HepG2 (cell line): ENCODE measurements around the gene CERS6. TPM values are rescaled to one million over a fixed set of nuclear protein-coding genes. Genes with fewer than 3 reads are reported as not detected.

Source experiments
- ATAC-seq: fragments of 200-7000 bp; cut with Tn5 transposase; 3 replicates; pipeline ENCODE4 v1.9.1; 2020; ENCODE audit warnings: mild to moderate bottlenecking, moderate library complexity
- BruUV-seq: library from RNA; stranded (reverse); fragments of 400-500 nt; replicated peaks from 2 replicates; lab custom pipeline; 2021; lab: Mats Ljungman, UMichigan
- CTCF ChIA-PET: fragments of 300-600 bp; formaldehyde crosslinking; extraction: SDS; loops from one replicate; lab custom pipeline; 2021; ENCODE audit warnings: low total read pairs, inconsistent platforms, low intra/inter-chr PET ratio; lab: Yijun Ruan, JAX
- POLR2A ChIA-PET: fragments of 350-600 bp; sonication (Branson Sonifier 250); formaldehyde crosslinking; loops from one replicate; lab custom pipeline; 2020; ENCODE audit warnings: antibody characterized with exemption, inconsistent platforms; lab: Yijun Ruan, JAX
- DNase-seq: peaks from one replicate; pipeline ENCODE4 v3.0.0-alpha.2; 2015; ENCODE audit warnings: low spot score
- FAIRE-seq: peaks from 3 replicates; lab custom pipeline; 2011; peaks lifted over from hg19 to GRCh38; lab: Jason Lieb, UNC
- H2AFZ ChIP-seq: one replicate; pipeline ENCODE4 v1.6.1; 2011; ENCODE audit warnings: low read length, inconsistent platforms
- H3K27ac ChIP-seq: fragments of 300-600 bp; 3 replicates; pipeline ENCODE4 v1.8.0; 2011; ENCODE audit warnings: mixed run types, mild to moderate bottlenecking, mixed read lengths, low read length, inconsistent platforms; ENCODE audit not compliant: insufficient read depth; ENCODE audit errors: extremely low read length
- H3K27me3 ChIP-seq, 2 experiments: fragments of 200-600 bp in 1 of 2; 2 replicates in 1 of 2; 3 replicates in 1 of 2; pipeline versions ENCODE4 v1.6.0 to v1.8.0; 2011; ENCODE audit warnings: low read length in 2 of 2, mild to moderate bottlenecking in 2 of 2, moderate library complexity in 2 of 2, inconsistent platforms in 1 of 2; ENCODE audit not compliant: insufficient read depth in 2 of 2, control insufficient read depth in 1 of 2
- H3K36me3 ChIP-seq, 2 experiments: fragments of 200-600 bp in 1 of 2; replicated peaks in 1 of 2; 2 replicates in 1 of 2; 3 replicates in 1 of 2; pipeline versions ENCODE4 v1.5.1 to v1.8.0; 2011; ENCODE audit warnings: low read length in 2 of 2, inconsistent platforms in 1 of 2; ENCODE audit not compliant: insufficient read depth in 2 of 2, control insufficient read depth in 1 of 2
- H3K4me1 ChIP-seq: 2 replicates; pipeline ENCODE4 v1.5.1; 2012; ENCODE audit warnings: low read length, inconsistent platforms; ENCODE audit not compliant: insufficient read depth
- H3K4me2 ChIP-seq: 2 replicates; pipeline ENCODE4 v1.6.0; 2011; ENCODE audit warnings: low read depth, low read length, inconsistent platforms
- H3K4me3 ChIP-seq, 3 experiments: fragments of 200-600 bp in 1 of 3; sonication (generic), shearing (Covaris generic) in 1 of 3; replicated peaks in 1 of 3; 2 replicates each; pipeline ENCODE4 v1.5.1; 2011 to 2016; ENCODE audit warnings: low read length in 3 of 3, inconsistent platforms in 2 of 3, low read depth in 2 of 3, mild to moderate bottlenecking in 2 of 3, control low read depth in 1 of 3, mixed read lengths in 1 of 3; ENCODE audit not compliant: insufficient read depth in 1 of 3
- H3K79me2 ChIP-seq: one replicate; pipeline ENCODE4 v1.6.1; 2011; ENCODE audit warnings: low read length, inconsistent platforms; ENCODE audit not compliant: insufficient read depth
- H3K9ac ChIP-seq: 2 replicates; pipeline ENCODE4 v1.6.0; 2011; ENCODE audit warnings: mild to moderate bottlenecking, low read depth, low read length, inconsistent platforms; ENCODE audit not compliant: insufficient read depth
- H3K9me3 ChIP-seq: 2 replicates; pipeline ENCODE4 v1.5.1; 2012; ENCODE audit warnings: mild to moderate bottlenecking, low read length
- H4K20me1 ChIP-seq: 2 replicates; pipeline ENCODE4 v1.6.0; 2011; ENCODE audit warnings: inconsistent platforms, mild to moderate bottlenecking, low read length, moderate library complexity; ENCODE audit not compliant: insufficient read depth
- NBN ChIP-seq: fragments of 450-650 bp; conservative IDR thresholded peaks from 2 replicates; pipeline ENCODE4 v1.6.1; 2017
- NKX3-1 ChIP-seq: sonication (generic); formaldehyde crosslinking; IDR thresholded peaks from 2 replicates; pipeline ENCODE4 v1.5.0; 2020; ENCODE audit warnings: missing genetic modification reagents
- NPAS2 ChIP-seq: sonication (generic); formaldehyde crosslinking; IDR thresholded peaks from 2 replicates; pipeline ENCODE4 v1.8.0; 2022; ENCODE audit warnings: mild to moderate bottlenecking, missing genetic modification reagents, borderline replicate concordance
- PHF5A ChIP-seq: IDR thresholded peaks from one replicate; pipeline ENCODE4 v1.6.1; 2018; ENCODE audit warnings: low read depth, missing genetic modification reagents; ENCODE audit not compliant: unreplicated experiment
- RARG ChIP-seq: sonication (generic); formaldehyde crosslinking; IDR thresholded peaks from 2 replicates; pipeline ENCODE4 v1.4.0; 2020; ENCODE audit warnings: low read depth, mild to moderate bottlenecking, missing genetic modification reagents
- SCMH1 ChIP-seq: sonication (generic); formaldehyde crosslinking; IDR thresholded peaks from 2 replicates; pipeline ENCODE4 v1.9.0; 2021; ENCODE audit warnings: missing genetic modification reagents, mild to moderate bottlenecking, borderline replicate concordance
- SIX1 ChIP-seq: sonication (generic); formaldehyde crosslinking; IDR thresholded peaks from 2 replicates; pipeline ENCODE4 v1.4.0; 2020; ENCODE audit warnings: missing genetic modification reagents, borderline replicate concordance
- TRIM22 ChIP-seq: fragments of 450-650 bp; IDR thresholded peaks from 2 replicates; pipeline ENCODE4 v1.6.1; 2017
- ZNF24 ChIP-seq: fragments of 450-650 bp; IDR thresholded peaks from 2 replicates; pipeline ENCODE4 v1.6.1; 2017; ENCODE audit warnings: antibody characterized with exemption, mild to moderate bottlenecking
- ZNF512B ChIP-seq: sonication (generic); formaldehyde crosslinking; IDR thresholded peaks from 2 replicates; pipeline ENCODE4 v1.5.1; 2020; ENCODE audit warnings: missing genetic modification reagents, mild to moderate bottlenecking, borderline replicate concordance
- ZNF597 ChIP-seq: sonication (generic); formaldehyde crosslinking; IDR thresholded peaks from 2 replicates; pipeline ENCODE4 v1.5.0; 2020; ENCODE audit warnings: missing genetic modification reagents
- ZNF652 ChIP-seq: IDR thresholded peaks from 2 replicates; pipeline ENCODE4 v1.6.1; 2016; ENCODE audit warnings: low read depth, borderline replicate concordance
- ZNF660 ChIP-seq: sonication (generic); formaldehyde crosslinking; IDR thresholded peaks from 2 replicates; pipeline ENCODE4 v1.5.1; 2020; ENCODE audit warnings: mild to moderate bottlenecking, low read depth, missing genetic modification reagents, borderline replicate concordance
- WGBS: methylation state at CpG from one replicate; pipeline ENCODE4 v1.1.6; 2017; ENCODE audit warnings: low lambda C conversion rate; 5-methylcytosine and 5-hydroxymethylcytosine counted together
- in situ Hi-C: cut with HindIII; loops from 2 replicates; pipeline ENCODE4 v1.10.0; 2017; ENCODE audit warnings: low pct_unique_long_range_greater_than_20kb; ENCODE audit not compliant: extremely low pct_ligation_motif_present
- intact Hi-C: fragments of 100-400 bp; cut with micrococcal nuclease; formaldehyde crosslinking; loops from one replicate; pipeline ENCODE4 v1.10.0; 2022; ENCODE audit not compliant: unreplicated experiment
- polyA plus RNA-seq, 8 experiments: library from polyadenylated mRNA; depleted of rRNA in 3 of 8; stranded (reverse) in 7 of 8; unstranded in 1 of 8; fragments of >200 nt; fragmentation: Illumina TruSeq in 4 of 8; extraction: Trizol in 4 of 8; gene quantifications; 2 replicates each; pipeline versions ENCODE4 v1.2.1 to v1.2.3, GENCODE V29; 2011 to 2016; ENCODE audit warnings: low read depth in 4 of 8, missing spikeins in 1 of 8, mixed read lengths in 1 of 8; ENCODE audit not compliant: insufficient read depth in 1 of 8
- total RNA-seq, 5 experiments: library from RNA; depleted of rRNA; stranded (reverse); fragments of >200 nt; fragmentation: Illumina TruSeq; extraction: Trizol; gene quantifications; 2 replicates each; pipeline ENCODE4 v1.2.3, GENCODE V29; 2016; ENCODE audit warnings: low read depth in 1 of 5
- TF ChIP-seq, protein P1 (sequence below): fragments of 450-650 bp; IDR thresholded peaks from 2 replicates; pipeline ENCODE4 v1.6.1; 2016

Gene CERS6
- total and polyA plus RNA-seq, 2 of the 13 experiments (the other 11 are each of a cell fraction or from before 2014, with no cell fraction given): 10.1 to 20.3 TPM

DNA sequence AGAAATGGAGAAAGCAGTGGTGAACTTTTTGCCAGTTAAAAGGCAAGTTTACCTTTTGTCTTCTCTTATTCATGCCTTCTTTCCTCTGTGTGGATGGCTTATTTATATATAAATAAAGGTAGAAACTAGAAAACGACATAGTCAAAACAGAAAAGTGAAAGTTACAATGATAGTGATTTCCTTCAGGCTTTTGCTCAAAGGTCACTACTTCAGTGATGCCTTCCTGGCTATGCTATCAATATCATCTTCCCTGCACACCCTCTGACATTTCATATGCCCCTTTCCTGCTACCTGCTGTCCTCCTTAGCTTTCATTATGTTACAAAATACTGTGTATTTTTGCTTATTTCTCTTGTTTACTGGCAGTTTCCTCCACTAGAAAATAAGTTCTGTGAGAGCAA lies 214.4 kb downstream of the CERS6 start:
- no peaks in the 10 kb centered on the region for H3K36me3 ChIP-seq
- CTCF ChIA-PET: no interaction called here
- TF ChIP-seq NBN (no peak), SIX1 (CRISPR knock-in tag) (no peak), NPAS2 (no peak), ZNF597 (no peak), ZNF652 (CRISPR knock-in tag) (no peak), ZNF24 (no peak), PHF5A (no peak), NKX3-1 (CRISPR knock-in tag) (no peak), ZNF660 (CRISPR knock-in tag) (no peak), SCMH1 (CRISPR knock-in tag) (no peak), TRIM22 (no peak), ZNF512B (CRISPR knock-in tag) (no peak), RARG (CRISPR knock-in tag) (no peak)
- TF ChIP-seq, protein P1, sequence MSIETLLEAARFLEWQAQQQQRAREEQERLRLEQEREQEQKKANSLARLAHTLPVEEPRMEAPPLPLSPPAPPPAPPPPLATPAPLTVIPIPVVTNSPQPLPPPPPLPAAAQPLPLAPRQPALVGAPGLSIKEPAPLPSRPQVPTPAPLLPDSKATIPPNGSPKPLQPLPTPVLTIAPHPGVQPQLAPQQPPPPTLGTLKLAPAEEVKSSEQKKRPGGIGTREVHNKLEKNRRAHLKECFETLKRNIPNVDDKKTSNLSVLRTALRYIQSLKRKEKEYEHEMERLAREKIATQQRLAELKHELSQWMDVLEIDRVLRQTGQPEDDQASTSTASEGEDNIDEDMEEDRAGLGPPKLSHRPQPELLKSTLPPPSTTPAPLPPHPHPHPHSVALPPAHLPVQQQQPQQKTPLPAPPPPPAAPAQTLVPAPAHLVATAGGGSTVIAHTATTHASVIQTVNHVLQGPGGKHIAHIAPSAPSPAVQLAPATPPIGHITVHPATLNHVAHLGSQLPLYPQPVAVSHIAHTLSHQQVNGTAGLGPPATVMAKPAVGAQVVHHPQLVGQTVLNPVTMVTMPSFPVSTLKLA: no peak
- TF ChIP-seq, all 625 proteins: peak for 0
- H3K4me3 ChIP-seq: no peak overlapping the region
- no peaks in the 10 kb centered on the region for H4K20me1 ChIP-seq
- DNase-seq (no peak), ATAC-seq (no peak), FAIRE-seq (no peak)
- no peak overlapping the region for H2AFZ ChIP-seq
- no peaks in the 10 kb centered on the region for H3K27me3 ChIP-seq
- no peak overlapping the region for H3K9ac ChIP-seq
- WGBS: 69% methylated on average over 1 of the region's 1 CpG
- H3K79me2 ChIP-seq: no peaks in the 10 kb centered on the region
- in situ Hi-C loops: no loop called here
- no peak overlapping the region for H3K27ac ChIP-seq
- H3K9me3 ChIP-seq: no peaks in the 10 kb centered on the region
- BruUV-seq: no TSS peak
- no peak overlapping the region for H3K4me2 ChIP-seq
- POLR2A ChIA-PET: no interaction called here
- intact Hi-C loops: no loop called here
- no peaks in the 10 kb centered on the region for H3K4me1 ChIP-seq
